Measurements from ENCODE around the gene APBB1IP.

- TF ChIP-seq, protein P1, sequence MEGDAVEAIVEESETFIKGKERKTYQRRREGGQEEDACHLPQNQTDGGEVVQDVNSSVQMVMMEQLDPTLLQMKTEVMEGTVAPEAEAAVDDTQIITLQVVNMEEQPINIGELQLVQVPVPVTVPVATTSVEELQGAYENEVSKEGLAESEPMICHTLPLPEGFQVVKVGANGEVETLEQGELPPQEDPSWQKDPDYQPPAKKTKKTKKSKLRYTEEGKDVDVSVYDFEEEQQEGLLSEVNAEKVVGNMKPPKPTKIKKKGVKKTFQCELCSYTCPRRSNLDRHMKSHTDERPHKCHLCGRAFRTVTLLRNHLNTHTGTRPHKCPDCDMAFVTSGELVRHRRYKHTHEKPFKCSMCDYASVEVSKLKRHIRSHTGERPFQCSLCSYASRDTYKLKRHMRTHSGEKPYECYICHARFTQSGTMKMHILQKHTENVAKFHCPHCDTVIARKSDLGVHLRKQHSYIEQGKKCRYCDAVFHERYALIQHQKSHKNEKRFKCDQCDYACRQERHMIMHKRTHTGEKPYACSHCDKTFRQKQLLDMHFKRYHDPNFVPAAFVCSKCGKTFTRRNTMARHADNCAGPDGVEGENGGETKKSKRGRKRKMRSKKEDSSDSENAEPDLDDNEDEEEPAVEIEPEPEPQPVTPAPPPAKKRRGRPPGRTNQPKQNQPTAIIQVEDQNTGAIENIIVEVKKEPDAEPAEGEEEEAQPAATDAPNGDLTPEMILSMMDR (IDR thresholded peaks at IDR 0.05): no peak
- TF ChIP-seq POLR2A (IDR thresholded peaks at IDR 0.05): no peak
These were observed 11.6 kb downstream of the APBB1IP start for GRCh38 chr10:26449726-26450125.

All from heart left ventricle (tissue), 13 donors.